ENCODE results near the gene CCDC102A.
"Not testable (repeated sequence)": the region's sequence is repeated elsewhere in the genome, so short reads cannot be mapped to it uniquely, and the experiment has no call there.

The CCDC102A gene

DNA sequence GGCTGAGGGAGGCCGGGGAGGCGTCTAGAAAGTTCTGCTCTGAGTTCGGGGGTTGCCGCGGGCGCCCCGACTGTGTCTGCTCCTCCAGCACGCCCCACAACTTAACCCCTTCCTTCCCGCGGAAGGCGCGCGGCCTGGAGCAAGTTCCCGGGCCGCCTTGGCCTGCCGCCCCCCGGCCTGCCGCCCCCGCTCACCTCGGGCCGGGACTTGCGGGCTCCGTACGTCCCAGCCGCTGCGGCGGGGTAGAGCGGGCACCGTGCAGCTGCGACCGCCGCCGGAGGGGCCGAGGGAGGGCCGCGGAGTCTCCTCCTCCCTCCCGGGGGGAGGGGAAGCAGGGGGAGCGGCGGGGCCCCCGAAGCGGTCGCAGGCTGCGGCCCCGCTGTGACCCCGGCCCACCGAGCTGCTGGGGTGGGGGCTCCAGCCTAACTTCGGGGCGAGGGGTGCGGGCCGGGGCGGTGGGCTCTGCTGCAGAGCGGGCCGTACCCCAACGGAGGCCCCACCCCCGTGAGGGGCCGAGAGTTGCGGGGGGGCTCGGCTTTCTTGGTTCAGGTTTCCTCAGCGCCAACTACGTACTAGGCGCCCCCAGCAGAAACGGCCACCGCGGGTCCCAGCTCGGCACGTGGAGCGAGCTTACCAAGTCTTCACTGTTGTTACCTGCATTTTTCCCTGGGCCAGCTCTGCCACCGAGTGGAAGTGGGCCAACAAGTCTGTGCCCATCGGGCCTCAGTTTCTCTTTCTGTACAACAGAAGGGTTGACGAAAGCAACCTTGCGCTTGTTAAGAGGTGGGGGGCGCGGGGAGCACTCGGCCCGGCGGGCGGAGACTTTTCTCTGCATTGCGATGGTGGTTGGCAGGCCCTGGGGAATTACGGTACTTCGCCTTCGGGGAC, at the start of gene CCDC102A:
CCDC102A (minus strand) TSS at position 266 of the 888 bp plus-strand sequence. CDS start 7,394 bp downstream, outside the sequence.
- no peak for DNase-seq

DNA sequence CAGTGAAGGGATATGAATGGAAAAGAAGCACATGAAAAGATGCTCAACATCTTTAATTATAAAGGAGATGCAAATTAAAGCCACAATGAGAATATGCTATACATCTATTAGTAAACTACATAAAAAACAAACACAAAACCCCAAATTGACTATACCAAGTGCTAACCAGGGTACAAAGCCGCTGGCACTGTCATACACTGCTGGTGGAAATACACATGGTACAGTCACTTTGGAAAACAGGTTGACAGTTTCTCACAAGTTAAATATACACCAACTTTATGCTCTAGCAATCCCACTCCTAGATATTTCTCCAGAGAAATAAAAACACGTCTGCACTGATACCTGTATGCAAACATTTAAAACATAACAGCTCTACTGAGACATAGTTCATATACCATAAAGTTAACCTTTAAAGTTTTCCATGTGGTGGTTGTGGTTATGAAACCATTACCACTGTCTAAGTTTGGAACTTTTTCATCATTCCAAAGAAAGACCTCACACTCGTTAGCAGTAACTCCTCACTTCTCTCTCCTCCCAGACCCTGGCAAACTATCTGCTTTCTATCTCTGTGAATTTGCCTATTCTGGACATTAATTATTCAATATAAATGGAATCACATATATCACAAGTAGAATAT, 48.8 kb upstream of the CCDC102A start:
- no peak for DNase-seq

DNA sequence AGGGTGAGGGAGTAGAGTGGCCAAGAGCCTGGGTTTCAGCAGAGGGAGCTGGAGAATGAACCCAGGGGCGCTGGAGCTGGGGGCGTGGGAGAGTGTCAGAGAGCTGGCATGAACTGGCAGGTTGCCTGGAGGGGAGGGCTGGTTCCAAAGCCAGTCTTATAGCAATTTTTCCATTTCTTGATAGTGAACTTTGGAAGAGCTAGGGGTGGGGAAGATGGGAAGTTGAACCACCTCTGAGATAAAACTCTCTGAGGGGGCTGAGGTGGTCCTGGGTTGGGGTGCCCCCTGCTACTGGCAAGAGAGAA, 42.9 kb upstream of the CCDC102A start:
- DNase-seq: no peak

DNA sequence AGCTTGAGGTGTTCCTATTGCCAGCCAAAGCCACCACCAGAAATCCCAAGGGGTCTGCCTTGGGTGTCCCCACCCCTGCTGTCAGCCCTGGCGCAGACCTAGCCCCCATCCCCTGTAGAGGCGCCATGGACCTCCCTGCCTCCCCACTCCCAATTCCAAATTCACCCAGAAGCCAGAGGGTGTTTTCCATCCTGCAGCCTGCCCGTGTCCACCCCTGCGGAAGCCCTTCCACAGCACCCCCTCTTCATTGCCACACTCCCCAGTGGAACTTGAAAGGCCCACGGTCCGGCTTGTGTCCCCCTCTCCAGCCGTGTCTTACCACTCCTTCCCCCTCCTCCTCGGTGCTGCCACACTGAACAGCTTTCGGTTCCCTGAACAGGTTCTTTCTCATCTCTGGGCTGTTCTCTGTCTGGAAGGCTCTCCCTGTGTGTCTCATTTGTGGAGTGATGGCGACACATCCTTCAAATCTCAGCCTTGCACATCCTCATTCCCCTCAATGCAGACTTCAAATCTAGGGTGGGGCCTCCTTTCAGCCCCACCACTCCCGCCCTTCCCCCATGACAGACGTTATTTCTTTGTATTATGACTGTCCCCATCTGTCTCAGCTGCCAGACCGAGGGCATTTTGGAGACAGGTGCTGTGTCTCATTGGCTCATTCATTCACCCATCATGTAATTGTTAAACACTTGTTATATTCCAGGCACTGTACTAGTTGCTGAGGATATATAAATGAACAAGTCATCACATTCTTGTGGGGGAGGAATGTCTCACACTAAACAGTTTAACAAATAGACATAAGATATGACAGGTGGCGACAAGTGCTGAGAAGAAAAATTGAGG, 42.4 kb upstream of the CCDC102A start:
- no peak for DNase-seq

DNA sequence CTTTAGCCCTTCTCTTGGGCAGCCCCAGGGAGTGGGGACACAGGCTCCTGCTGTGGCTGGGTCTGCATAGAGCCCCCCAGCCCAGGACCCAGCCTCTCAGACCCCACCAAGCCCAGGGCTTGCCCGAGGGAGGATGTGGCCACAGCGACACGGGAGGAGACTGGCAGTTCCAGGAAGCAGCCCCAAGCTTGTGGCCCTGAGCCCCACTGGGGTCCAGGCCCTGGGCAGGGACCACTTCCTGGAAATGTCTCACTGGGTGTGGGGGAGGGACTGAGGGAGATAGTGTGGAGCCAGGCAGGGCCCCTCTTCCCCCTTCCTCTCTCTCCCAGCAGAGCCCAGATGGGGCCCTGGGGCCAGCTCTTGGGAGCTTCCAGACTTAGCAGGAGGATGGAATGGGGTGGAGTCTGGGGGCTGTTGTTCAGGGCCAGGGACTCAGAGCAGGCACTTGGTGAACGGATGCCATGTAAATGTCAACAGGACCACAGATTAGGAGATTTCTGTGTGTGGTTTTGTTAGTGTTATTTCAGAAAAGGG, 41.4 kb upstream of the CCDC102A start:
- DNase-seq: no peak

DNA sequence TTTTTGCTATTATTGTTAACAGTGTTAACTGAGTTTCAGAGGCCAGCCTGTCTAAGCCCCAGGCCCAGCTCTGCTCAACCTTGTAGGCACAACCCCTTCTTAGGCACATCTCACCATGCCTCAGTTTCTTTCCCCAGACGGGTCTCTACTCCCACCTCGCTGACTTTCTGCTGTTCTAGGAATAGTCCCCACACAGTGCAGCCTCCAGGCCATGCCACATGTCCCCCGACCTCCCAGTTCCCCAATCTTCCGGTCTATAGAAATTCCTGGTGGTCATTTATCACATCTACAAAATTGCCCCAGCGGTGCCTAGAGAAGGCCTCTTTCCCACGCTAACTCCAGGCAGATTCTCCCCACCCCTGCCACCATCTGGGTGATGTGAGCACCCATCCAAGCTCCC, 40.8 kb upstream of the CCDC102A start:
- no peak for DNase-seq

DNA sequence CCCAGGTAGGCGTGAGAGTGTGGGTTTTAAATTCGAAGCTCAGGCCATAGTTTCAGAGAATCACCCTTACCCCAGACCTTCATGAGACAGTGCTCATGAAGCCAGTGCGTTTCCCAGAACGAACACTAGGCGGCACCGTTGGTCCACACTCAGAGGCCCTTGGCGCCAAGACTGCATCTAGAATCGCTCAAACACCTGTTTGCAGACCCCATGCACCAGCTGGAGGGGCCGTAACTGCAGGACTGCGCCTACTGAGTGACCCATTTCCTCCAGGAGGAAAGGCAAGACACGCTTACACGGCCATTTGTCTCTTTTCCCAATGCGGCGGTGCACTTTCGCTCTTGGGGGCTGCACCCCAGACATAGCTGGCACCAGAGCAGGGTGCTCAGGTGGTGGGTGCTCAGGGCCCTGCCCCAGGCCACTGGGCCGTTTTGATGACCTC, 40.1 kb upstream of the CCDC102A start:
- peak; percentile 54 for DNase-seq

DNA sequence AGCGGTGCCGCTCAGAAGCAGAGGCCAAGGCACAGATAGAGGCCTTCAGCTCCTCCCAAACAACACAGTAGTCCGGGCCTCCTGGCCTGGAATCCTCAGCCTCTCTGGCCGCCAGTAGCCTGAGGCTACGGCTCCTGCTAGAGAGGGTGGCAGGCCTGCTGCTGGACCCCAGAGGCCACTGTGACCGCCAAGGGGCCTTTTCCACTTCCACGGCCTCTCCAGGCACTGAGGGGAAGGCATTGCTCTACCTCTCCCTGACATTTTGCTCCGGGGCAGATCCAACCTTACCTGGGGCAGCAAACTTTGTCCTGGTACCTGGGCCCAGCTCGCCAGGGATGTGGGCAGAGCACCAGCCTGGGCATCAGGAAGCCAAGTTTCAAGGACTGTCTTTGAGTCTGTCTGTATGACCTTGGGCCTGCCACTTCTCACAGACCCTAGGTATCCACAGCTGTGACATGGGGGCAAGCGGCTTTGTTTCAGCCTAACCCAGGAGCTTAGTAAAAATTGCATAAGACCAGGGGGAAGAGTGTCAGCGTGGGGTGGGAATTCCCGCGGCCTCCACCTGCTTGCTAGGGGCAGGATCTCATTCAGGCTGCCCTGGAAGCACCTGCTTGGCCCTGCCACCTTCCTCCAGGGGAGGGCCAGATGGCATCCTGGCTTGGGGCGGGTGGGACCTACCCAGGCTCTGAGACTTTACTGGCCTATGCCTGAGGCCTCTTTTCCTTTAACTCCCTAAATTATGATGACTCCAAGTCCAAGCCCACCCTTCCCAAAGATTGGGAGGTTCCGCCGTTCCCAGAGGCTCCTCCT, 39.3 kb upstream of the CCDC102A start:
- no peak for DNase-seq

DNA sequence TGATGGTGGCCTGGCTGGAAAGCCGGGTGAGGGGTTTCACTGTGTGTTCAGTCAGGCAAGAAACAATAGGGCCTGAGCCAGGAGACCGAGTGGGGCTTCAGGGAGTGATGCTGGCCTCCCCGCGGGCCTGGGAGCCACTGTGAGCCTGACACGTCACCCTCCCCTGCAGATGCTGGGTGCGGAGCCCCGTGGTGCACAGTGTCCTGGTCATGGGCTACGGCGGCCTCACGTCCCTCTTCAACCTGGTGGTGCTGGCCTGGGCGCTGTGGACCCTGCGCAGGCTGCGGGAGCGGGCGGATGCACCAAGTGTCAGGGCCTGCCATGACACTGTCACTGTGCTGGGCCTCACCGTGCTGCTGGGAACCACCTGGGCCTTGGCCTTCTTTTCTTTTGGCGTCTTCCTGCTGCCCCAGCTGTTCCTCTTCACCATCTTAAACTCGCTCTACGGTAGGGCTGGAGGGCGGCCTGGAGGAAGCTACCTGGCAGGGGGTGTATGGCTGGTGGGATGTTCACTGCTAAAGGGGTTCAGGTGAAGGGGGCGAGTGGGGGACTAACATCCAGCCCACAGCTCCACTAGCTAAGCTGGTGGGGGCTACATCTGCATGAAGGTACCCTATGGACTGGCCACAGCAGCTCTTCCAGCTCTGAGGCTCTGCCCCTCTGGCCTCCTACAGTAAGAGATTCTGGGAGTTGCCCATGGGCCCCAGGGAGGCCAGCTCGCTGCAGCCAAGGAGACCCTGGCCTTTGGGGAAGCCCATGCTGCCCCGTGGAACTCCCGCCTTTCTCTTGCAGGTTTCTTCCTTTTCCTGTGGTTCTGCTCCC, 38.5 kb upstream of the CCDC102A start:
- no peak for DNase-seq

DNA sequence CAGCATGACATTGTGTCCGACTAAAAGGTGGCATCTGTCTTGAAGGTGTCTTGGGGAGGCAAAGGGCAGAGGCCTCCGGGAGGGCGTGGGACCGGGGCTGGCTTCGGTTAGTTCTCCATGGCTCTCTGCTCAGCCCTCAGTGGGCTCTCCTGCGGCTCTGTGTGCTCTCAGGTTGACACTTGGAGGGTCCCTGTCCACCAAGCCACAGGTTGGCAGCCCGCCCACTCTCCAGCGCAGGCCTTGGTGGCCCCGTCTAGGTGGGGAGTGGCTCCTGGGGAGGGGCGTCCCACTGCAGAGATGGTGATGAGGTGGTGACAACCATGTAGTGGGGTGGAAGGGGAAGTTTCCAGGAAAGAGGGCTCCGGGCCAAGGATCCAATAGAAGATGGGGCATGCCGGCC, 37.7 kb upstream of the CCDC102A start:
- DNase-seq: no peak

DNA sequence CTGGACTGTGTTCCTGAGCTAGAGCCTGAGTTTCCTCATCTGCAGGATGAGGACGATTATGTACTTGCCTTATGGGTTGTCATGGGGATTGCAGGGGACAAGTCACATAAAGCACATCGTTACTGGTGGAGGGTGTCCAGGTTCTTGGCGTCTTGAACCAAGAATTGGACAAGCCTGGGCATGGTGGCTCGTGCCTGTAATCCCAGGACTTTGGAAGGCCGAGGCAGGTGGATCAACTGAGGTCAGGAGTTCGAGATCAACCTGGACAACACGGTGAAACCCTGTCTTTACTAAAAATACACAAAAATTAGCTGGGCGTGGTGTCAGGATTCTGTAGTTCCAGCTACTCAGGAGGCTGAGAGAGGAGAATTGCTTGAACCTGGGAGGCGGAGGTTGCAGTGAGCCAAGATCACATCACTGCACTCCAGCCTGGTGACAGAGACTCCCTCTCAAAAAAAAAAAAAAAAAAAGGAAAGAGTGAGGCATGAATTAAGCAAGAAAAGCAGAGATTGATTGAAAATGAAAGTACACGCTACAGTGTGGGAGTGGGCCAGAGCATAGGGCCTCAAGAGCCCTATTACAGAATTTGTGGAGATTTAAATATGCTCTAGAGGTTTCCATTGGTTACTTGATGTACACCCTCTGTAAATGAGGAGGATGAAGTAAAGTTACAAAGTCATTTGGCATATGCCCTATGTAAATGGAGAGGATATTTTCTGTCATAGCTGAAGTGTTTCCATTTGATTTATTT, 36.8 kb upstream of the CCDC102A start:
- DNase-seq: no peak

DNA sequence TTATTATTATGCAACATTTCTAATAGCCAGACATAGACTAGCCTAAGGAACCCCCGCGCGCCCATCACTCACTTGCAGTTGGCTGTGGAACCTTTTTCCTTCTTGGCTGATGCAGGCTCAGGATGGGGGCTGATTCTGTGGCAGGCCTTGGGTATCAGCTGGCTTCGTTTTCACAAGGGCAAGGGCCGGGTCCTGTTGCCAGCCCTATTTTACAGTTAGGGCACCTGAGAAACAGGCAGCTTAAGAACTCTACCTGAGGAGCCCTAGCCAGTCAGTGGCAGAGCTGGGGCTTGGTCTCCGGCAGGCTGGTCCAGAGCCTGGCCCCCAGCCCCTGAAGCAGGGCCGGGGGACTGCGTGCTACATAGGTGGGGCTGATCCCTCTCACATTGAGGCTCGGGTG, 34.7 kb upstream of the CCDC102A start:
- no peak for DNase-seq

DNA sequence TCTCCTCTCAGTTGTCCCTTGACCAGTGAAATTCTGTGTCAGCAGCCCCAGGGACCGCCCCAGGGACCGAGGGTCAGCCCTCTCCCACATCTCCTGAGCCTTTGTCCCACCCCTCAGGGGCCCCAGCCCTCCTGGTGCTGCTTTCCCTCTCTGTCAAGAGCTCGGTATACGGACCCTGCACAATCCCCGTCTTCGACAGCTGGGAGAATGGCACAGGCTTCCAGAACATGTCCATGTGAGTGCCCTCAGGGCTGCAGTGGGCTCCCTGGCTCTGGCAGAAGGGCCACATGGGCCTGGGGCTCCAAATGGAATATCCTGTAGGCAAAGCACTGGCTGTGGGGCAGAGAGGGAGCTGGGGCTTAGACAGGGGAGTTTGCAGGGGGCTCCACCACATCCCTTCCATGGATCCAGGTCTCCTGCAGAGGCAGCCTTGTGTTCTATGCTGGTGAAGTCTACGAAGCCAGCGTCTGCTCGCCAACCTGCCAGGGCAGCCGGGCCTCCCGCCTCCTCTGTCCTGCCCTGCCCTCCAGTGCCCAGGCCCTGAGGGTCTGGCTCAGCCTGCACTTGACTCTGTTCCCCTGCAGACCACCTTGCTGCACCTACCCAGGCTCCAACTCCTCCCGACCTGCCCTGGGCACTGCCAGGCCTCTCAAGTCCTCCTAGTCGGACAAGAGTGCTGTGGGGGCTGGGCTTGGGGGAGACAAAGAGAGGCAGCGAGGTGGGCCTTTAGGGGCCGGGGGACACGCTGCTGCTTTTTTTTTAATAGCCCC, 34.1 kb upstream of the CCDC102A start:
- no peak for DNase-seq

DNA sequence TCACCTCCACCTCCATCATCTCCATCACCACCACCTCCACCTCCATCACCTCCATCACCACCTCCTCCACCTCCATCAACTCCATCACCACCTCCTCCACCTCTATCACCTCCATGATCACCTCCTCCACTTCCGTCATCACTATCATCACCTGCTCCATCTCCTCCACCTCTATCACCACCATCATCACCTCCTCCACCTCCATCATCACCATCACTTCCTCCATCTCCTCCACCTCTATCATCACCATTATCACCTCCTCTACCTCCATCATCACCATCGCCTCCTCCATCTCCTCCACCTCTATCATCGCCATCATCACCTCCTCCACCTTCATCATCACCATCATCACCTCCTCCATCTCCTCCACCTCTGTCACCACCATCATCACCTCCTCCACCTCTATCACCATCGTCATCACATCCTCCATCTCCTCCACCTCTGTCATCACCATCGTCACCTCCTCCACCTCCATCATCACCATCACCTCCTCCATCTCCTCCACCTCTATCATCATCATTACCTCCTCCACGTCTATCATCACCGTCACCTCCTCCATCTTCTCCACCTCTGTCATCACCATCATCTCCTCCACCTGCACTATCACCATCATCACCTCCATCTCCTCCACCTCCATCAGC, 33.1 kb upstream of the CCDC102A start:
- DNase-seq: no peak

DNA sequence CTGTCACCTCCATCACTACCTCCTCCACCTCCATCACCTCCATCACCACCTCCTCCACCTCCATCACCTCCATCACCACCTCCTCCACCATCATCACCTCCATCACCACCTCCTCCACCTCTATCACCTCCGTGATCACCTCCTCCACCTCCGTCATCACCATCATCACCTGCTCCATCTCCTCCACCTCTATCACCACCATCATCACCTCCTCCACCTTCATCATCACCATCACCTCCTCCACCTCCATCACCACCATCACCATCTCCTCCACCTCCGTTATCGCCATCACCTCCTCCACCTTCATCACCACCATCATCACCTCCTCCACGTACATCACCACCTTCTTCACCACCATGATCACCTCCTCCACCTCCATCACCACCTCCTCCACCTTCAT, 32.4 kb upstream of the CCDC102A start:
- DNase-seq: not testable (repeated sequence)

DNA sequence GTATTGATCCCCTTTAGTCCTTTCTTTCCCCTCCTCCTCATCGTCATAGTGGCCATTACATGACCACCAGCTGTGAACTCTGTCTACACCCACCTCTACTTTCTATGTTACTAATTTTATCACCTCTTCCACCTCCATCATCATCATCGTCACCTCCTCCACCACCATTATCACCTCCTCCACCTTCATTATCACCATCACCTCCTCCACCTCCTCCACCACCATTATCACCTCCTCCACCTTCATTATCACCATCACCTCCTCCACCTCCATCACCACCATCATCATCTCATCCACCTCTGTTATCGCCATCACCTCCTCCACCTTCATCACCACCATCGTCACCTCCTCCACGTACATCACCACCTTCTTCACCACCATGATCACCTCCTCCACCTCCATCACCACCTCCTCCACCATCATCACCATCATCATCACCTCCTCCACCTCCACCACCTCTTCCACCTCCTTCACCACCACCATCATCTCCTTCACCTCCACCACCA, 31.9 kb upstream of the CCDC102A start:
- no peak for DNase-seq

DNA sequence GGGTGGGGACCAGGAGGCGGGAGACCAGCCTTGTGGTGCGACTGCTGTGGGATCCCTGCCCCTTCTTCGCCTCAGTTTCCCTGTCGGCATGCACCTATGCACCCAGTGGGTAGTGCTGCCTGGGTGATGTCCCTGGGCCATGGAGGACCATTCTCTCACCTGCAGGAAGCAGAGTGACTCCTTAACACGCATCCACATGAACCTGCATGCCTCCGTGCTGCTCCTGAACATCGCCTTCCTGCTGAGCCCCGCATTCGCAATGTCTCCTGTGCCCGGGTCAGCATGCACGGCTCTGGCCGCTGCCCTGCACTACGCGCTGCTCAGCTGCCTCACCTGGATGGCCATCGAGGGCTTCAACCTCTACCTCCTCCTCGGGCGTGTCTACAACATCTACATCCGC, 31.3 kb upstream of the CCDC102A start:
- no peak for DNase-seq

DNA sequence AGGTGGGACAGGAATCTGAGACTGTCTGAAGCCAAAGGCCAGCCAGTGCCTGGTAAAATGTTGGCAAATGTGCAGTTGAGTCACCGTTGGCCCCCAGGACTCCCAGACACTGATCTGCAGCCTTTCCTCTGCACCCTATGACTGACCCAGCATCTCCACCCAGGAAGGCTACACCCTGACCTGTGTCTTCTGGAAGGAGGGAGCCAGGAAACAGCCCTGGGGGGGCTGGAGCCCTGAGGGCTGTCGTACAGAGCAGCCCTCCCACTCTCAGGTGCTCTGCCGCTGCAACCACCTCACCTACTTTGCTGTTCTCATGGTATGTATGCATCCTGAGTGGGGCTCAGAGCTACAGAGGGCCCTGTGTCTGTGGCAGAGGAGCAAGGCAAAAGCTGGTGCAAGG, 30.1 kb upstream of the CCDC102A start:
- DNase-seq: no peak

DNA sequence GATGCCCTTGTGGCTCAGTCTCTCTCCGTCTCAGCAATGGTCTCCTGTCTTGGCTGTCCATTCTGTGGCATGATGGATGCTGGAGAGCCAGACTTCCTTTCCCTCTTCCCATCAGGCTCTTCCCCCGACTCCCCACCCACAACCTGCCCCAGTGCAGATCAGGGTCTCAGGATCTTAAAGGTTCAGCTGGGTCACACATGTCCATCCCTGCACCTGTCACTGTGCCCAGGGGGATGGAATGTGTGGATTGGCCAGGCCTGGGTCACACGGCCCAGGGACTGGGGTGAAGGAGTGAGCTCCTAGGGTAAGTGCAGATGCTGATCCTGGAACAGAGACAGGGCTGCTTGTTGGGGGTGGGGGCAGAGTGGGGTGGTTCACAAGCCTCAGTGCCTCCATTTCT, 29.1 kb upstream of the CCDC102A start:
- no peak for DNase-seq
